AG09319 (cell line): Measurements from ENCODE around the gene PKP3.

Source experiments
- DNase-seq: peaks from one replicate; pipeline ENCODE4 v3.0.0-alpha.2; 2010; ENCODE audit warnings: low read depth; ENCODE audit errors: extremely low read depth
- TF ChIP-seq, protein P1 (sequence below): IDR thresholded peaks from 2 replicates; pipeline ENCODE4 v1.5.1; 2011; ENCODE audit warnings: low read depth, mild to moderate bottlenecking, inconsistent platforms, low read length, moderate library complexity

Gene PKP3

DNA sequence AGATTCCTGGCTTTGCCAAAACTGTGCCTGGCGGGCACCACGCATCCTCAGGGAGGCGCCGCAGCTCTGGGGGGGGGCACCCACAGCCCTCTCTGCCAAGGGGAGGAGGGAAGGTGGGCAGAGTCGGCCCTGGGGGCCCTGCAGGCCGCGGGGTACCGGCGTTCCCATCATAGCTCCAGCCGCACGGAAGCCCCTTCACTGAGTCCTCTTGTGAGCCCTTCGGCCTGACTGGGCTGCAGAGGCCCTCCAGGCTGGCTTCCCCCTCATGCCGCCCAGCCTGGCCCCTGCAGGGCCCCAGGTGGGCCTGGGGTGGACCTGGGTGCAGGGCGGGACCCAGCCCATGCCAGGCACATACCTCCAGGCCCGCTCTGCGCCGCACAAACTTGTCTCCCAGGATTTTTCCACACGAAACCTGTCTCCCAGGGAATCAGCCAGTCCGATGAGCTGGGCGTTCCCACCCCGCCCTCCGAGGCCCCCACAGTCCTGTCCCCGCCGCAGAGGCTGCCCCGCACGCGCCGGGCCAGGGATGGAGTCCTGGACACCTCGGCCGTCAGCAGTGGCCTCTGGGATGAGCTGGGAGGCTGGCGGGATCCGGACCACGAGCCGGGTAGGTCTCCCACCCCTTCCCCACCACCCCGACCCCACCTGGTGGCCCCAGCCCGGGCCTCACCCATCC, 1.8 kb upstream of the PKP3 start:
- DNase-seq: no peak
- TF ChIP-seq, protein P1, sequence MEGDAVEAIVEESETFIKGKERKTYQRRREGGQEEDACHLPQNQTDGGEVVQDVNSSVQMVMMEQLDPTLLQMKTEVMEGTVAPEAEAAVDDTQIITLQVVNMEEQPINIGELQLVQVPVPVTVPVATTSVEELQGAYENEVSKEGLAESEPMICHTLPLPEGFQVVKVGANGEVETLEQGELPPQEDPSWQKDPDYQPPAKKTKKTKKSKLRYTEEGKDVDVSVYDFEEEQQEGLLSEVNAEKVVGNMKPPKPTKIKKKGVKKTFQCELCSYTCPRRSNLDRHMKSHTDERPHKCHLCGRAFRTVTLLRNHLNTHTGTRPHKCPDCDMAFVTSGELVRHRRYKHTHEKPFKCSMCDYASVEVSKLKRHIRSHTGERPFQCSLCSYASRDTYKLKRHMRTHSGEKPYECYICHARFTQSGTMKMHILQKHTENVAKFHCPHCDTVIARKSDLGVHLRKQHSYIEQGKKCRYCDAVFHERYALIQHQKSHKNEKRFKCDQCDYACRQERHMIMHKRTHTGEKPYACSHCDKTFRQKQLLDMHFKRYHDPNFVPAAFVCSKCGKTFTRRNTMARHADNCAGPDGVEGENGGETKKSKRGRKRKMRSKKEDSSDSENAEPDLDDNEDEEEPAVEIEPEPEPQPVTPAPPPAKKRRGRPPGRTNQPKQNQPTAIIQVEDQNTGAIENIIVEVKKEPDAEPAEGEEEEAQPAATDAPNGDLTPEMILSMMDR: no peak

DNA sequence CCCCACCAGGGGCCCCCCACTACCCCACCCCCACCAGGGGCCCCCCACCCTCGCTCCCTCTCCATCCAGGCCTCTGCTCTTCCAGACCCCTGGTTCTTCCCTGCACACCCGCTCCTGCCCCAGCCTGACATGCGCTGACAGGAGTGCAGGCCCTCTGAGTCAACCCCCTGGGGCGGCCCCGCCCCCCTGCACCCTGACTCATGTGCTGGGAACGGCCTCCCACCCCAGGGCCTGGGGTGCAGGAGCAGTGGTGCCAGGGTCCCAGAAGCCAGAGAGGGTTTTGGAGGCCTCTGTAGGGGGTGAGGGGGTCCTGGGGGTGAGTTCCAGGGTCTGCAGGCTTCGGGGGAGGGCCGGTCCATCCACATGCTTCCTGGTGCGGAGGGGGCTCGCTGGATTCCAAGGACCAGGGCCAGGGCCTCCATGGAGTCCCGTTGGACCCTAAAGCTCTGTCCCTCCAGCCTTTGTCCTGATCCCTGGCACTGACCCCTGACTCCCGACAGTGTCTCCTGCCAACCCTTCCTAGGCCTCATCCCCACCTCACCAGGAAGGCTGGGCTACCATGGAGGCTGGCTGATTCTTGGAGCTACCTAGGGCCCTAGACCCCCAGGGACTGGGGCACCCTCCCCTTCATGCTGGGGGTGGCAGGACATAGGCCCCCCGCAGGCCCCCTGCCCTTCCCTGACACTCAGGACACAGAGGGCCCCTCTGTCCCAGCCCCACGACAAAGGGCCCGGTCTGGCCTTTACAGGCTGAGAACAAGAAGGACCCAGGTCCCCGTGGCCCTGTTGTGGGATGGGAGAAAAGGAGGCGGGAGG, 583 bp upstream of the PKP3 start:
- TF ChIP-seq, protein P1: no peak
- peak; percentile 37 for DNase-seq

DNA sequence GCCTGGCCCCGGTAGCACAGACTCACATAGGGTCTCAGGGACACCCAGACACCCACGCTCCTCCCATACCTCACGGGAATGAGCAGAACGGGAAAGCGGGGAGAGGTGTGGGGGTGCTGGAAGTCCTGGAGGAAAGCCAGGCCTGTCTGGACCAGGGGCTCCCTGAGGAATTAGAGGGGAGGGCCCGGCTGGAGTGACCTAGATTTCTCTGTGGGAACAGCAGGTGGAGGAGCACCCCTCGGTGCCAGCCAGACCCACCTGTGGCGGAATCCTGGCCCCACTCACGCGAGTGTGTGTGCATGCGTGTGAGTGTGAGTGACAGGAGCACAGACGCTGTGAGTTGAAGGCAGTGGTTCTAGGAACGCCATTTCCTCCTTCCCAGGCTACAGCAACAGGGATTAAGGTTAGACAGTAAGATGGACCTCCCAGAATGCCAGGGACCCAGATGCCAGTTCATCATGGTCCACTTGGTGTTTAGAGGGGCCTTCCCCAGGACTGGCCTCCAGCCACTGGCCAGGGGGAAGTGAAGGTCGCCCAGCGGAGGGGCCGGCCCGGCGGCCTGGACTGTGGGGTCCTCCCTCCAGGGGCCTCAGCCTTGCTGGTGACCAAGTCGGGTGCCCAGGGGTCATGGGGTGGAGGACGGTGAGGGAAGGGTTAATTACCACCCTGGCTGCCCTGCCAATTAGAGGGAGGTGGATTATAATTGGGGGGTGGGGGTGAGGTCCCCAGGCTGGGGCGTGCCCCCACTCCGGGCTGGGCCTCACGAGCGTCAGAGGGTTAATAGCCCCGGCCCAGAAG, 1.0 kb downstream of the PKP3 start:
- DNase-seq: no peak
- TF ChIP-seq, protein P1: no peak

DNA sequence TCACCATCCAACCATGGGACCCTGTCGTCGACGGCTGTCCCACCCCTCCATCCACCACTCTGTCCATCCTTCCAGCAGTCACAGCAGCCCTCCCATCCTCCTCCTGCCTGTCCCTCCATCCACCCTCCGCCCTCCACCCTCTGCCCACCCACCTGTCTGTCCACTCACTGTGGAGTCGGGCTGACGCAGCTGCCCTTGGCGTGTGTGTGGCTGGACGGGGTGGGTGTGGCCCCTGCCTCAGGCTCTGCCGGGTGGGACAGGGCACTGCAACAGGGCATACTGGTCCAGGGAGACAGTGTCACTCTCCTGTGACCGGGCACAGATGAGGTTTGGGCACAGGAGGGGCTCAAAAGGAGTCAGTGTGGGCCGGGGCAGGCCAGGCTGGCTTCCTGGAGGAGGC, 1.9 kb downstream of the PKP3 start:
- TF ChIP-seq, protein P1: no peak

DNA sequence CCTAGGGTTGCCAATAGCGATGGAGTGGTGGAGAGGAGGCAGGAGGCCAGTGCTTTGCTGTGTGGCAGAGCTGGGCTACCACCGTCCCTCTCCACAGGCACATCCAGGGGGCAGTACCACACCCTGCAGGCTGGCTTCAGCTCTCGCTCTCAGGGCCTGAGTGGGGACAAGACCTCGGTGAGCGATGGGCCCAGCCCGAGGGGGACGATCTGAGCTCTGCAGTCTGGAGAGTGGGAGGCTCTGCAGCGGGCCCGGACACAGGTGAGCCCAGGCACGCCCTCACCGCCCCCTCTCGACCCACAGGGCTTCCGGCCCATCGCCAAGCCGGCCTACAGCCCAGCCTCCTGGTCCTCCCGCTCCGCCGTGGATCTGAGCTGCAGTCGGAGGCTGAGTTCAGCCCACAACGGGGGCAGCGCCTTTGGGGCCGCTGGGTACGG, 2.5 kb downstream of the PKP3 start:
- TF ChIP-seq, protein P1: peak; percentile 40
- DNase-seq: no peak

More for the DNA sequence above, 1.9 kb downstream of the PKP3 start:
- DNase-seq: no peak

DNA sequence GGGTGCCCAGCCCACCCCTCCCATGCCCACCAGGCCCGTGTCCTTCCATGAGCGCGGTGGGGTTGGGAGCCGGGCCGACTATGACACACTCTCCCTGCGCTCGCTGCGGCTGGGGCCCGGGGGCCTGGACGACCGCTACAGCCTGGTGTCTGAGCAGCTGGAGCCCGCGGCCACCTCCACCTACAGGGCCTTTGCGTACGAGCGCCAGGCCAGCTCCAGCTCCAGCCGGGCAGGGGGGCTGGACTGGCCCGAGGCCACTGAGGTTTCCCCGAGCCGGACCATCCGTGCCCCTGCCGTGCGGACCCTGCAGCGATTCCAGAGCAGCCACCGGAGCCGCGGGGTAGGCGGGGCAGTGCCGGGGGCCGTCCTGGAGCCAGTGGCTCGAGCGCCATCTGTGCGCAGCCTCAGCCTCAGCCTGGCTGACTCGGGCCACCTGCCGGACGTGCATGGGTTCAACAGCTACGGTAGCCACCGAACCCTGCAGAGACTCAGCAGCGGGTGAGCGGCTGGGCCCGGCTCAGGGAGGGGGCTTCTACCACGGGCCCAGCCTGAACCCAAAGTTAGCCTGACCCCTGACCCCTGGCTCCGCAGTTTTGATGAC, 3.0 kb downstream of the PKP3 start:
- TF ChIP-seq, protein P1: peak; percentile 62
- peak; percentile 16 for DNase-seq
